PC-3 (cell line): Measurements from ENCODE around the gene ZNF559. TPM values are rescaled to one million over a fixed set of nuclear protein-coding genes. Genes with fewer than 3 reads are reported as not detected.

Source experiments
- ATAC-seq: fragments of 200-7000 bp; cut with Tn5 transposase; 2 replicates; pipeline ENCODE4 v1.9.1; 2020; ENCODE audit warnings: mild to moderate bottlenecking, moderate library complexity
- BruUV-seq: library from RNA; stranded (reverse); fragments of 400-500 nt; replicated peaks from 2 replicates; lab custom pipeline; 2021; lab: Mats Ljungman, UMichigan
- CTCF ChIA-PET: fragments of 300-600 bp; sonication (Branson Sonifier 250); formaldehyde crosslinking; loops from one replicate; lab custom pipeline; 2022; ENCODE audit warnings: antibody characterized with exemption; lab: Charles Lee
- POLR2A ChIA-PET: fragments of 300-600 bp; sonication (Branson Sonifier 250); formaldehyde crosslinking; loops from one replicate; lab custom pipeline; 2022; ENCODE audit warnings: antibody characterized with exemption; ENCODE audit not compliant: unreplicated experiment; lab: Charles Lee
- DNase-seq: peaks from one replicate; pipeline ENCODE4 v3.0.0-alpha.2; 2015
- H2AFZ ChIP-seq: fragments of 300-600 bp; sonication (generic); 2 replicates; pipeline ENCODE4 v1.6.0; 2016; ENCODE audit warnings: antibody characterized with exemption, low read length
- H3F3A ChIP-seq: fragments of 300-600 bp; sonication (generic); one replicate; pipeline ENCODE4 v1.6.0; 2017; ENCODE audit warnings: antibody characterized with exemption, low read length, control low read depth, mild to moderate bottlenecking; ENCODE audit not compliant: unreplicated experiment
- H3K27ac ChIP-seq: fragments of 300-600 bp; sonication (generic); 2 replicates; pipeline ENCODE4 v1.5.1; 2016; ENCODE audit warnings: mild to moderate bottlenecking, low read length
- H3K27me3 ChIP-seq: fragments of 300-600 bp; sonication (generic); 2 replicates; pipeline ENCODE4 v1.6.1; 2016; ENCODE audit warnings: low read length, mixed read lengths
- H3K36me3 ChIP-seq: fragments of 300-600 bp; sonication (generic); 2 replicates; pipeline ENCODE4 v1.6.1; 2016; ENCODE audit warnings: low read depth, mixed run types, low read length, mixed read lengths
- H3K4me1 ChIP-seq: fragments of 300-600 bp; sonication (generic); 2 replicates; pipeline ENCODE4 v1.5.1; 2016; ENCODE audit warnings: low read length; ENCODE audit not compliant: insufficient read depth
- H3K4me2 ChIP-seq: fragments of 300-600 bp; sonication (generic); 2 replicates; pipeline ENCODE4 v1.6.0; 2016; ENCODE audit warnings: low read length
- H3K4me3 ChIP-seq: fragments of 300-600 bp; sonication (generic); 2 replicates; pipeline ENCODE4 v1.5.1; 2016; ENCODE audit warnings: mild to moderate bottlenecking, low read length, mixed read lengths
- H3K79me2 ChIP-seq: fragments of 300-600 bp; sonication (generic); 2 replicates; pipeline ENCODE4 v1.6.1; 2017; ENCODE audit warnings: low read length, mixed read lengths
- H3K9ac ChIP-seq: fragments of 300-600 bp; sonication (generic); 2 replicates; pipeline ENCODE4 v1.6.0; 2016; ENCODE audit warnings: mild to moderate bottlenecking, low read length
- H3K9me2 ChIP-seq: fragments of 300-600 bp; sonication (generic); replicated peaks from 2 replicates; pipeline ENCODE4 v1.6.1; 2016; ENCODE audit warnings: mixed run types, low read length, mixed read lengths
- H3K9me3 ChIP-seq: fragments of 300-600 bp; sonication (generic); 2 replicates; pipeline ENCODE4 v1.6.1; 2016; ENCODE audit warnings: low read length, mixed read lengths
- H4K20me1 ChIP-seq: fragments of 300-600 bp; sonication (generic); 2 replicates; pipeline ENCODE4 v1.6.1; 2016; ENCODE audit warnings: low read length, mixed read lengths
- CTCF ChIP-seq: fragments of 300-600 bp; sonication (generic); conservative IDR thresholded peaks from 2 replicates; pipeline ENCODE4 v1.5.1; 2017; ENCODE audit warnings: antibody characterized with exemption, low read depth, mild to moderate bottlenecking, low read length
- EZH2 ChIP-seq: fragments of 300-600 bp; sonication (generic); IDR thresholded peaks from one replicate; pipeline ENCODE4 v1.6.1; 2017; ENCODE audit warnings: antibody characterized with exemption, mild to moderate bottlenecking, low read length; ENCODE audit not compliant: unreplicated experiment
- EZH2phosphoT487 ChIP-seq: fragments of 300-600 bp; sonication (generic); IDR thresholded peaks from 2 replicates; pipeline ENCODE4 v1.6.1; 2018; ENCODE audit warnings: mild to moderate bottlenecking, antibody characterized with exemption, low read length, borderline replicate concordance
- intact Hi-C: fragments of 100-400 bp; cut with micrococcal nuclease; formaldehyde crosslinking; loops from 2 replicates; pipeline ENCODE4 v1.9.0; 2023
- total RNA-seq: library from RNA; depleted of rRNA; stranded (reverse); fragments of >200 nt; gene quantifications from 2 replicates; pipeline ENCODE4 v1.2.3, GENCODE V29; 2014

The ZNF559 gene
- total RNA-seq, 1 experiment from 2014 or later = 13.1 TPM

GRCh38 chr19:9353011-9353410 is 29.0 kb downstream of the ZNF559 start:
- peak; percentile 16 for DNase-seq
- Histone ChIP-seq H3K9me3 (peaks cover 61% of the 10 kb centered on the region), H3K4me3 (no peak overlapping the region), H3K79me2 (no peaks in the 10 kb centered on the region), H3K27ac (no peak overlapping the region), H3K4me2 (no peak overlapping the region), H4K20me1 (no peaks in the 10 kb centered on the region), H3K9ac (no peak overlapping the region), H3K4me1 (no peaks in the 10 kb centered on the region), H3K27me3 (no peaks in the 10 kb centered on the region), H3K9me2 (no peaks in the 10 kb centered on the region), H2AFZ (no peak overlapping the region), H3K36me3 (peaks cover 45% of the 10 kb centered on the region), H3F3A (no peaks in the 10 kb centered on the region)
- no peak for TF ChIP-seq EZH2
- TF ChIP-seq EZH2phosphoT487 = no peak
- TF ChIP-seq CTCF = no peak
- CTCF ChIA-PET = no interaction called here
- no TSS peak for BruUV-seq
- POLR2A ChIA-PET = no interaction called here
- peak; percentile 29; the same call in 1 of the 2 replicates for ATAC-seq
- intact Hi-C loops = no loop called here

DNA sequence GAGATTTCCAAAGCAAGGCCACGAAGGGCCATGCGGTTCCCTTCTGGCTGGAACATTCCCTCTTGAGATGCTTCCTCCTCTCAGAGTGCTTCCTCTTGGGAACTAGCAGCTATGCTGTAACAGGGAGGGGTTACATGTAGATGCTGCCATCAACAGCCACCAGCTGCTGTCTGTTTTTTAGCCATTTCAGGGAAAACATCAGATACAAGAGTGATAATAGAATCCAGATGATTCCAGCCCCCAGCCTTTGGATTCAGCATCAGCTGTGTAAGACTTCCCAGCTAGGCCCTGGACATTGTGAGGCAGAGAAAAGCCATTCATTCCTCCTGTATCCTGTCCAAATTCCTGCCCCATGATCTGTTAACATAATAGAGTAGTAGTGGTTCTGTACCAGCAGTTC is 30.7 kb downstream of the ZNF559 start:
- Histone ChIP-seq H3K9ac (no peak overlapping the region), H3K36me3 (peaks cover 44% of the 10 kb centered on the region), H3F3A (no peaks in the 10 kb centered on the region), H3K4me2 (no peak overlapping the region), H3K9me3 (peaks cover 59% of the 10 kb centered on the region), H3K9me2 (no peaks in the 10 kb centered on the region), H3K79me2 (no peaks in the 10 kb centered on the region), H3K27me3 (no peaks in the 10 kb centered on the region), H3K4me3 (no peak overlapping the region), H3K4me1 (no peaks in the 10 kb centered on the region), H4K20me1 (no peaks in the 10 kb centered on the region), H2AFZ (no peak overlapping the region), H3K27ac (no peak overlapping the region)
- ATAC-seq = no peak
- CTCF ChIA-PET = no interaction called here
- TF ChIP-seq CTCF (no peak), EZH2 (no peak), EZH2phosphoT487 (no peak)
- no TSS peak for BruUV-seq
- POLR2A ChIA-PET = no interaction called here
- no peak for DNase-seq
- intact Hi-C loops = no loop called here

GRCh38 chr19:9362905-9363304 is 38.9 kb downstream of the ZNF559 start, which contains the start of gene ZNF177:
TSS of gene ZNF177 (plus strand) at chr19:9363013. CDS start at chr19:9378312, 15,299 bp downstream.
- TF ChIP-seq CTCF (no peak), EZH2 (no peak), EZH2phosphoT487 (no peak)
- H3F3A ChIP-seq = no peaks in the 10 kb centered on the region
- no peak within 1 kb of the TSS for H3K27ac ChIP-seq
- no peaks in the 10 kb centered on the region for H3K79me2 ChIP-seq
- H3K4me1 ChIP-seq = no peaks in the 10 kb centered on the region
- no peak within 1 kb of the TSS for H3K4me3 ChIP-seq
- no peak within 1 kb of the TSS for H3K4me2 ChIP-seq
- H4K20me1 ChIP-seq = no peaks in the 10 kb centered on the region
- DNase-seq = no peak
- no peak within 1 kb of the TSS for H2AFZ ChIP-seq
- intact Hi-C loops = no loop called here
- no peaks in the 10 kb centered on the region for H3K9me2 ChIP-seq
- POLR2A ChIA-PET = no interaction called here
- CTCF ChIA-PET = no interaction called here
- H3K9me3 ChIP-seq = peaks cover 43% of the 10 kb centered on the region
- no peaks in the 10 kb centered on the region for H3K27me3 ChIP-seq
- BruUV-seq = no TSS peak
- H3K9ac ChIP-seq = no peak within 1 kb of the TSS
- ATAC-seq = no peak
- H3K36me3 ChIP-seq = peaks cover 27% of the 10 kb centered on the region
